Measurements from ENCODE around the gene EIF6. TPM values are rescaled to one million over a fixed set of nuclear protein-coding genes. Genes with fewer than 3 reads are reported as not detected.
A peak's percentile ranks its signal among the peaks of the same experiment; 100 is the strongest.
"Not testable (repeated sequence)": the region's sequence is repeated elsewhere in the genome, so short reads cannot be mapped to it uniquely, and the experiment has no call there.

Gene EIF6
- total RNA-seq, 2 experiments from 2014 or later: 110 to 124 TPM

DNA sequence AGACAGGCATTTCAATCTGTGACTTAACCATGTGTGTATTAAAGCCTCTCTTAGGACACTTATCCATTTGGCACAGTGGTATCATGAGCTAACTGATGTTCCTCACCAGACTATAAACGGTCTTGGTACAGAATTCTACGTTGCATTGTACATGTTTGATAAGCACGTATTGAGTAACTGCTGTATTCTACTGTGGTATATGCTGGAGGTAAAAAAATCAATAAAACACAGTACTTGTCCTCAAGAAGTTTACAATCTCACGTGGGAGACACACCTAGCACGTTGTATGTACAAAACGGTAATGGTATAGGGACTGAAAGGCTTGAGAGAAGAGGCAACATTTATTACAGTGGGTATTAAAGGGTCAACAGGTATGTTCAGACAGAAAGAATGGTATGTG lies 40.8 kb upstream of the EIF6 start:
- DNase-seq: no peak

DNA sequence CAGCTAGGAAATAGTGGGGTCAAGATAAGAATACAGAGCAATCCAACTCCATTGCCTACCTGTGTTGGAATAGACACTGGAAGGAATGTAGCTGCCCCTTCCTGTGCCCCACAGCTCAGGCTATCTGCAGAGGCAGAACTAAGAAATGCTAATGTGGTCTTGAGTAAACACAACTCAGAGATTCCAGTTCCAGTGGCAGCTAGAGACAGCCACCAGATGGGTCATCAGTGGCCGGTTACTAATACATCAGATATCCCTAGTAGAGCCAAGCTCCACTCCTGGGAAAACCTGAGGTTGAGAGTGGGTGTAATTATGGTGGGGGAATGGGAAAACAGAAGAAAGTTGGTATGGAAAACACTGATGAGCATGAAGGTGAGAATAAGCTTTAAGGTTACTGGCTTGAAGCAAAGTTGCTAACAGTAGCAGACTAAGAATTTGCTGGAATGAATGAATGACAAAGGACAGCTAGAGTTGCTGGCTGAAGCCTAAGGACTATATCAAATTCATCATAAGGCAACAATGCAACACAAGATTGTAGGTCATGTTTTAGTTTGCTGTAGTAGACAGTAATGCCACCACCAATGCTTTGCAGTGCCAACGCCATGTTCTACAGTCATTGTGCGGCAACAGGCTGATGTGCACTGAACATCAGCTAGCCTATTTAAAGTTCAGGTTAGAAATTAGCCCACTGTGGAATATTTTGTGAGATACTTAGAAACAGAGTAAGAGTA lies 36.0 kb upstream of the EIF6 start:
- ATAC-seq (no peak), DNase-seq (no peak)
- peak overlapping the region; percentile 41 for H3K27ac Mint-ChIP-seq
- H3K4me1 Mint-ChIP-seq: peaks cover 31% of the 10 kb centered on the region
- H3K36me3 Mint-ChIP-seq (ENCODE audit: low read depth): peaks cover 4% of the 10 kb centered on the region
- intact Hi-C loops (cut with DNase I, micrococcal nuclease): no loop called here
- POLR2A ChIA-PET: no interaction called here
- CTCF ChIA-PET: interaction anchor here (0.6 to 2.0 kb wide), 6 partner anchors 9 to 137 kb away, joined by 3 to 6 read pairs (median 4); no protein-coding TSS in a partner anchor
- no peaks in the 10 kb centered on the region for H3K9me3 Mint-ChIP-seq (ENCODE audit: low read depth)
- H3K4me3 Mint-ChIP-seq: no peak overlapping the region
- H3K27me3 Mint-ChIP-seq: no peaks in the 10 kb centered on the region

More for the DNA sequence above, 40.8 kb upstream of the EIF6 start:
- peaks cover 52% of the 10 kb centered on the region for H3K4me1 Mint-ChIP-seq
- no peaks in the 10 kb centered on the region for H3K9me3 Mint-ChIP-seq (ENCODE audit: low read depth)
- ATAC-seq: no peak
- POLR2A ChIA-PET: no interaction called here
- H3K27me3 Mint-ChIP-seq: no peaks in the 10 kb centered on the region
- no peak overlapping the region for H3K27ac Mint-ChIP-seq
- CTCF ChIA-PET: interaction anchor here (0.6 to 0.9 kb wide), 2 partner anchors 9 to 22 kb away, joined by 3 read pairs; no protein-coding TSS in a partner anchor
- H3K4me3 Mint-ChIP-seq: no peak overlapping the region
- intact Hi-C loops (cut with DNase I, micrococcal nuclease): loop anchor here in 1 of 2 experiments (5.0 kb wide), 1 partner anchor 233 kb away; the partner anchor contains the start of gene TRPC4AP
- H3K36me3 Mint-ChIP-seq (ENCODE audit: low read depth): peaks cover 10% of the 10 kb centered on the region

DNA sequence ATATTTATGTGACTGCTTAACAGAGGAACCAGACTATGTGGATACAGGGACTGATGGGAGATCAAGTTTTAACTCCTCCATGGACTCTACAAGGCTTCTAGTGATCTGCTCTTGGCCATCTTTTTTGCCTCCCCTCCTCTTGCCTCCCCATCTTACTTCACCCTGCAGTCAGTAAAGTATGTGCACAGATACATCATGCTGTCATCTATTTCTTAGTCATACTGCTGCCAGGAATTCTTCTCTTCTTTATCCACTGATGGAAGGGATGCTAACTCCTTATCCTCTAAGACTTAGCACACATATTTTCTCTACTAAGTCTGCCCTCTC lies 35.3 kb upstream of the EIF6 start:
- H3K36me3 Mint-ChIP-seq (ENCODE audit: low read depth): peaks cover 6% of the 10 kb centered on the region
- no peak for DNase-seq
- no peak for ATAC-seq
- H3K4me1 Mint-ChIP-seq: peaks cover 36% of the 10 kb centered on the region
- no peaks in the 10 kb centered on the region for H3K9me3 Mint-ChIP-seq (ENCODE audit: low read depth)
- no peak overlapping the region for H3K27ac Mint-ChIP-seq
- no peaks in the 10 kb centered on the region for H3K27me3 Mint-ChIP-seq
- ChIA-PET CTCF (interaction anchor here (0.6 to 2.0 kb wide), 2 partner anchors 12 to 137 kb away, joined by 5 to 6 read pairs; no protein-coding TSS in a partner anchor), POLR2A (no interaction called here)
- intact Hi-C loops (cut with DNase I, micrococcal nuclease): no loop called here
- H3K4me3 Mint-ChIP-seq: no peak overlapping the region

DNA sequence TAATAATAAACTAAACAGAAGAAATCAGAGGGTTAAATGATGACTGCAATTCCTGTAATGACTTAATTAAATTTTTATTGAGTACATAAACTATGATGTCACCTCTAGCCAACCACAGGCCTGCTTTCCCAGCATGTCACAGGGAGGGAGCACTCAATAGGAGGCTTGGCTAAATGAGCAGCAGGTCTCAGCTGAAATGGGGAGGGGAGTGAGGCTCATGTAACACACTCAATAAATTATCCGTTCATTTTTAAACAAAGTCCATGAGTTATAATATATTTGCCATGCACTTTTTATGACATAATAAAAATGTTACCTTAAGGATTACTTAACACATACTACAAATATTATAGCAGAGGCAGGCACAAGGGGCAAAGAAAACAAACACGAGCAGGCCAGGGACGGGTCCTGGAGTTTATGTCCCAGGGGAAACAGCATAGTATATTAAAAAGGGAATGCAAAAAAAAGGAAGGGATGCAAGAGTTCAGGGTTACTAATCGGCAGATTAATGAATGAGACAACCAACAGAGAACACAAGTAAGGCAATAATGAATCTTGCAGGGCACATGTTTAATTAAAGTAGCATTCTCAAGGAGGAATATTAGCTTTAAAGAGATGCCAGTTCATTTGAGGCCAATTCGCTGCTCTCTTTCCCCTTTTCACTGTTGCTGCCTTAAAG lies 34.8 kb upstream of the EIF6 start:
- Mint-ChIP-seq H3K9me3 (ENCODE audit: low read depth) (no peaks in the 10 kb centered on the region), H3K4me3 (no peak overlapping the region), H3K27me3 (no peaks in the 10 kb centered on the region), H3K27ac (no peak overlapping the region), H3K36me3 (ENCODE audit: low read depth) (peaks cover 6% of the 10 kb centered on the region), H3K4me1 (peaks cover 41% of the 10 kb centered on the region)
- no peak for DNase-seq
- ChIA-PET CTCF (interaction anchor here (0.6 to 2.0 kb wide), 4 partner anchors 12 to 117 kb away, joined by 4 to 8 read pairs (median 5); no protein-coding TSS in a partner anchor), POLR2A (no interaction called here)
- no peak for ATAC-seq
- intact Hi-C loops (cut with DNase I, micrococcal nuclease): no loop called here

DNA sequence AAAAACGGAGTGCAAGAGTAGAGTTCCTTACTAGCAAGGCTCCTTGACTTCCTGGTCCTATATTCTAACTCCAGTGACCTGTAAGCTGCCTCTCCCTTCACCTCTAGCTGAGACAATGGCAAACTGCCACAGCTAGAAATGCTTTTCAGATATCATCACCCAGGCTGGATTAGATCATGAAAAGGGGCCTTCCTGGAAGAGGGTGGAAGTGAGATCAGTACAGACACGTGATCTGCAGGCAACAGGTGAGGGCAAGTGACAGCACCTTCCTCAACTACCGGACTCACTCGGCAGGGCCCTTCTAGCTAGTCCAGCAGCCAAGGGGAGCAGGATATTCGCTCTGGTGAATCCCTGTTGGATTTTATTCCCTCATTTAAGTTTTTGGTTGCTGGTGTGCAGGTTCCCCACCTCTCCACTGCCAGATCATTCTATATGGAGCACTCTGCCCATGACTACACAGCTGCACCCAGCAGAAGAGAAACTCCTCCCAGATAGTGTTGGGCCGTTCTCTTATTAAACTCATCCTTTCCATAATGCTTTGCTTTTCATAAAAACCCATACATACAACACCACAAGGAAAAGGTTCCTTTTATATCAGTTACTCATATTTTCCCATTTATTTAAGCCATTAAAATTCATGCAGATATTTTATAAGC lies 34.1 kb upstream of the EIF6 start:
- ChIA-PET POLR2A (no interaction called here), CTCF (interaction anchor here (0.6 to 2.0 kb wide), 5 partner anchors 11 to 118 kb away, joined by 3 to 8 read pairs (median 5); no protein-coding TSS in a partner anchor)
- Mint-ChIP-seq H3K36me3 (ENCODE audit: low read depth) (peaks cover 8% of the 10 kb centered on the region), H3K4me3 (no peak overlapping the region), H3K4me1 (peaks cover 45% of the 10 kb centered on the region), H3K27me3 (no peaks in the 10 kb centered on the region), H3K27ac (peak overlapping the region; percentile 8), H3K9me3 (ENCODE audit: low read depth) (no peaks in the 10 kb centered on the region)
- intact Hi-C loops (cut with DNase I, micrococcal nuclease): no loop called here
- ATAC-seq (peak; percentile 42), DNase-seq (no peak)

DNA sequence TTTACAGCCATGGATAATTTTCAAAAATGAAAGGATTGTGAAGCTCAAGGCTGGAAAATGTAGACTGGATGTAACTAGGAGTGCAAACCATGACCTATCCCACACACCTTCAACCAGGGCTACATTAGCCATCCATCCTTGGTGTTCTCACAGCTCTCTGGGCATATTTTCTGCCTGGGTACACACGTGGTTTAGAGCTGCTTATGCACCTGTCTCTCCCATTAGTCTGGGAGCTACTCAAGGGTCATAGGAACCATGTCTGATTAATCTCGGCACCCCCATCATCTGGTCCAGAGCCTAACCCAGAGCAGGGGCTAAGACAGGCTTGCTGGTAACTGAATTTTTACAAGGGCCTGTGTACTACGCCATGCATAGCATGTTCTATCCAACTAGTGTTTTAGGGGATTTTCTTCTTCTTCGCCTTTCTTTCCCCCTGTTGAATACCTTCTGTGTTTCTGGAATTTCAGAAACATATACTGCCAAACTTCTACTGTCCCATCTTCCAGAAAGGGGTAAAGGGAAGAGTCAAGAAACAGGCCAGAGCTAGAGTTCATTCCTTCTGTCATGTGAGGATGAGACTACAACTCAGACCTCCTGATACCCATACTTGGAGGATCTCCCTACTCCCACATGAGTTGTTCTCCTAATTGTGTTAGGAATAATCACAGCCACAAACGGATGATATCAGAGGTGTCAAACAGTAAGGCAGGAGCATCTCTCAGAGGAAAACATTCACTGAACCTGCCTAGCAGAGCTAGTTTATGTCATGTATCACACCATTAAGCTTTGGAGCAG lies 33.0 kb upstream of the EIF6 start:
- H3K27ac Mint-ChIP-seq: peak overlapping the region; percentile 16
- DNase-seq (no peak), ATAC-seq (no peak)
- no peak overlapping the region for H3K4me3 Mint-ChIP-seq
- ChIA-PET CTCF (interaction anchor here (0.5 to 2.0 kb wide), 8 partner anchors 10 to 891 kb away, joined by 3 to 8 read pairs (median 3); no protein-coding TSS in a partner anchor), POLR2A (no interaction called here)
- peaks cover 41% of the 10 kb centered on the region for H3K4me1 Mint-ChIP-seq
- intact Hi-C loops (cut with DNase I, micrococcal nuclease): no loop called here
- no peaks in the 10 kb centered on the region for H3K9me3 Mint-ChIP-seq (ENCODE audit: low read depth)
- H3K36me3 Mint-ChIP-seq (ENCODE audit: low read depth): peaks cover 10% of the 10 kb centered on the region
- no peaks in the 10 kb centered on the region for H3K27me3 Mint-ChIP-seq

DNA sequence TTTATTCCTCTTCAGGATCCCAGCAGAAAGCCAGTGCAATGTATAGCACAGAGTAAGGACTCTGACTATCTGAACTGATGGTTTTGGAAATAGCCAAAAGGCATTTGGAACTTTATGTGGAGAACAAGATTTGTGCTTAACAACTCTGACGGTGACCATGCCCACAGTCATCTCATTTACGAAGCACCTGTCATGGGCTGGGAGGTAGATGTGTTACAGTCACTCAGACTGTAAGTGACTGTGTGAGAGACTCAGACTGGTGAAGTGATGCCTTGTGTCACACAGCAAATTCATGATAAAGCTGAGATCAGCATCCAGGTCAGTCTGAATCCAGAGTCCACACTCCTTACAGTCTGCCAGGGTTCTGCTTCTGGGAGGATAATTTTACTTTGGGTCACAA lies 31.5 kb upstream of the EIF6 start:
- ChIA-PET CTCF (interaction anchor here (0.6 kb wide), 1 partner anchor 10 kb away, joined by 3 read pairs; no protein-coding TSS in a partner anchor), POLR2A (no interaction called here)
- H3K9me3 Mint-ChIP-seq (ENCODE audit: low read depth): no peaks in the 10 kb centered on the region
- H3K4me1 Mint-ChIP-seq: peaks cover 55% of the 10 kb centered on the region
- intact Hi-C loops (cut with DNase I, micrococcal nuclease): no loop called here
- no peaks in the 10 kb centered on the region for H3K27me3 Mint-ChIP-seq
- H3K27ac Mint-ChIP-seq: peak overlapping the region; percentile 35
- H3K4me3 Mint-ChIP-seq: no peak overlapping the region
- H3K36me3 Mint-ChIP-seq (ENCODE audit: low read depth): peaks cover 10% of the 10 kb centered on the region
- no peak for DNase-seq
- ATAC-seq: peak; percentile 10

DNA sequence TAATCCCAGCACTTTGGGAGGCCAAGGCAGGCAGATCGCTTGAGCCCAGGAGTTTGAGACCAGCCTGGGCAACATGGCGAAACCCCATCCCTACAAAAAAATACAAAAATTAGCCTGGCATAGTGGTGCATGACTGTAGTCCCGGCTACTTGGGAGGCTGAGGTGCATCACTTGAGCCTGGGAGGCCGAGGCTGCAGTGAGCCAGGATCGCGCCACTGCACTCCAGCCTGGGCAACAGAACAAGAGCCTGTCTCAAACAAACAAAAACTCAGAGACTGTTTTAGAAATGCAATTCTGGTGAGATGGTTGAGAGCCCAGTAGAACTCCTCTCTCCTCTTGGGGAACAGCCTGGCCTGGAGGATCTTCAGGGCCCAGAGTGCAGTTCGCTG lies 31.1 kb upstream of the EIF6 start:
- CTCF ChIA-PET: interaction anchor here (0.6 to 1.1 kb wide), 3 partner anchors 10 to 14 kb away, joined by 3 to 7 read pairs (median 3); no protein-coding TSS in a partner anchor
- DNase-seq; H3K9me3 Mint-ChIP-seq (ENCODE audit: low read depth); H3K27me3 Mint-ChIP-seq; POLR2A ChIA-PET; H3K4me3 Mint-ChIP-seq; intact Hi-C loops (cut with DNase I, micrococcal nuclease); ATAC-seq; H3K36me3 Mint-ChIP-seq (ENCODE audit: low read depth): not testable (repeated sequence)
- peak overlapping the region; percentile 86 for H3K27ac Mint-ChIP-seq
- H3K4me1 Mint-ChIP-seq: peaks cover 59% of the 10 kb centered on the region

DNA sequence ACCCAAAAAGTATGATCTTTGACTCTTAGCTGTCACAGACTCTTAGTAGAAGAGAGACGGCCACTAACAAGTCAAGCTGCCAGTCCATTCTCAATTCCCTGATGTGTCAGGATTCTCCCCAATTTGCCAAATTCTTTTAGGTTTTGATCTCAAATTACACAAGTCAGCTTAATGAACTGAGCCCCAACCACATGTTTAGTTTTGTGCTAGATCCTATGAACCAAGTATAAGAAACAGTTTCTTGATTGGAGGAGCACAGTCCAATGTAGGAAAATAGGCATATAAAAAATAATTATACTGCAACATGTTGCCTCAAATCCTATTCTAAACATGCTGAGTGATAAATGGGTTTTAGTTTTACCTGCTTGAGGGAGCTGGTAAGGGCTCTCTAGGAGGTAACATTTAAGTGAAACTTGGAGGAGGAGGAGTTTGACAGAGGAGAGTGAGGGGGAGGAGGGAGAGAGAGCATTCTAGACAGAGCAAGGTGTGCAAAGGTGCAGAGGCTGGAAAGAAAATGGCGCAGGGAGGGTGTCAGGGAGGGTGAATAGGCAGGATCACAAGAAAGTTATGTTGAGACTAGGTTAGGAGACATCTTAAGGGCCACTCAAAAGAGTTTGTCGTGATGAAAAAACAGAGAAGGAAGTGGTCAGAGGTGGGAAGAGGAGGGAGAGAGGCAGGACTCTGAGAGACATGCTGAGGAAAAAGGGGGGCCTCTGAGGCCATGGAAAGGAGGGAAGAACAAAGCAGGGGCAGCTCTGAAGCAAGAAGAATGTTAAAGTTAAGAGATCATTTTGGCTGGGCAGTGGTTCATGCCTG lies 30.5 kb upstream of the EIF6 start:
- ChIA-PET POLR2A (interaction anchor here (0.6 kb wide), 1 partner anchor 948 kb away, joined by 5 read pairs; no protein-coding TSS in a partner anchor), CTCF (interaction anchor here (0.5 to 1.1 kb wide), 4 partner anchors 9 to 74 kb away, joined by 3 to 7 read pairs (median 4); no protein-coding TSS in a partner anchor)
- Mint-ChIP-seq H3K27me3 (no peaks in the 10 kb centered on the region), H3K4me1 (peaks cover 60% of the 10 kb centered on the region), H3K9me3 (ENCODE audit: low read depth) (no peaks in the 10 kb centered on the region), H3K4me3 (no peak overlapping the region), H3K36me3 (ENCODE audit: low read depth) (peaks cover 7% of the 10 kb centered on the region), H3K27ac (peak overlapping the region; percentile 86)
- DNase-seq (no peak), ATAC-seq (peak; percentile 7)
- intact Hi-C loops (cut with DNase I, micrococcal nuclease): no loop called here

DNA sequence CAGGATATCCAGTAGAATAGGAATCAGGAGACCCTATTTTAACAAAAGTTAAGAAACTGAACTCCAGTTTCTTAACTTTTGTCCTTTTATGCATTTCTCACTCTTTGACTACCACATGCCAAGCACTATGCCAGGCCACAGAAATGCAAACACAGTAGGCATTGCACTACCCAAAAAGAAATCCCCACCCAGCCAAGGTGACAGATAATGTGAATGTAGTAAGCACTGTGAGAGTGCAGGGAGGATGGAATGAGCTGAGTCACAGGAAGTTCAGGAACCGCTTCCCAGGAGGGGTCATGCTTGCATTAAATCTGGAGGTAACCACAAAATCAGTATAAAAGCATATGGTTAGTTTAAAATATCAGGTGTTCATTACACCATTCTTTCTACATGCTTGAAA lies 27.7 kb upstream of the EIF6 start:
- H3K27me3 Mint-ChIP-seq: no peaks in the 10 kb centered on the region
- peak overlapping the region; percentile 83 for H3K27ac Mint-ChIP-seq
- intact Hi-C loops (cut with DNase I, micrococcal nuclease): loop anchor here (1.0 to 2.0 kb wide), 2 partner anchors 11 to 16 kb away; no protein-coding TSS in a partner anchor
- peak; percentile 62 for DNase-seq
- peaks cover 8% of the 10 kb centered on the region for H3K36me3 Mint-ChIP-seq (ENCODE audit: low read depth)
- POLR2A ChIA-PET: no interaction called here
- ATAC-seq: peak; percentile 74
- no peak overlapping the region for H3K4me3 Mint-ChIP-seq
- CTCF ChIA-PET: interaction anchor here (1.7 to 2.0 kb wide), 2 partner anchors 8 to 17 kb away, joined by 5 read pairs; no protein-coding TSS in a partner anchor
- H3K4me1 Mint-ChIP-seq: peaks cover 57% of the 10 kb centered on the region
- H3K9me3 Mint-ChIP-seq (ENCODE audit: low read depth): no peaks in the 10 kb centered on the region

Data from activated CD4-positive, alpha-beta T cell treated with anti-CD3 and anti-CD28 coated beads for 36 hours (primary cell).